DND-41 (cell line): ENCODE data around the gene SIPA1L2.
A peak's percentile ranks its signal among the peaks of the same experiment; 100 is the strongest.

Experiments
- ATAC-seq: fragments of 200-7000 bp; cut with Tn5 transposase; 3 replicates; pipeline ENCODE4 v1.9.1; 2021; ENCODE audit warnings: low read depth; ENCODE audit not compliant: insufficient read depth
- DNase-seq: peaks from one replicate; pipeline ENCODE4 v3.0.0-alpha.2; 2020
- H2AFZ ChIP-seq: 2 replicates; pipeline ENCODE4 v1.6.0; 2012; ENCODE audit warnings: low read depth, low read length
- H3K27ac ChIP-seq: 2 replicates; pipeline ENCODE4 v1.5.1; 2012; ENCODE audit warnings: low read length, inconsistent platforms
- H3K27me3 ChIP-seq: fragments of 200-600 bp; sonication (generic); 2 replicates; pipeline ENCODE4 v1.6.0; 2012; ENCODE audit warnings: low read length, mild to moderate bottlenecking, inconsistent platforms; ENCODE audit not compliant: insufficient read depth, poor library complexity
- H3K36me3 ChIP-seq: 2 replicates; pipeline ENCODE4 v1.5.1; 2012; ENCODE audit warnings: low read length, inconsistent platforms; ENCODE audit not compliant: insufficient read depth
- H3K4me1 ChIP-seq: 2 replicates; pipeline ENCODE4 v1.5.1; 2012; ENCODE audit warnings: mild to moderate bottlenecking, low read length; ENCODE audit not compliant: insufficient read depth
- H3K4me2 ChIP-seq: 2 replicates; pipeline ENCODE4 v1.6.0; 2012; ENCODE audit warnings: mild to moderate bottlenecking, moderate library complexity, low read length, inconsistent platforms; ENCODE audit not compliant: insufficient read depth
- H3K4me3 ChIP-seq, 2 experiments: fragments of 200-600 bp in 1 of 2; shearing (Covaris generic) in 1 of 2; 2 replicates each; pipeline ENCODE4 v1.5.1; 2012 to 2016; ENCODE audit warnings: inconsistent platforms in 2 of 2, low read length in 2 of 2, mild to moderate bottlenecking in 2 of 2, low read depth in 1 of 2, moderate library complexity in 1 of 2
- H3K79me2 ChIP-seq: 2 replicates; pipeline ENCODE4 v1.6.0; 2012; ENCODE audit warnings: low read length, inconsistent platforms; ENCODE audit not compliant: insufficient read depth
- H3K9ac ChIP-seq: 2 replicates; pipeline ENCODE4 v1.6.0; 2012; ENCODE audit warnings: low read depth, mild to moderate bottlenecking, inconsistent platforms, low read length, moderate library complexity
- H3K9me3 ChIP-seq: 2 replicates; pipeline ENCODE4 v1.5.1; 2012; ENCODE audit warnings: low read length, moderate library complexity, mild to moderate bottlenecking, inconsistent platforms; ENCODE audit not compliant: insufficient read depth, severe bottlenecking
- H4K20me1 ChIP-seq: 2 replicates; pipeline ENCODE4 v1.6.0; 2012; ENCODE audit warnings: low read length; ENCODE audit not compliant: insufficient read depth
- EZH2 ChIP-seq: IDR thresholded peaks from 3 replicates; pipeline ENCODE4 v1.6.1; 2012; ENCODE audit warnings: borderline replicate concordance, low read depth, mild to moderate bottlenecking, moderate library complexity, low read length, inconsistent platforms; ENCODE audit not compliant: severe bottlenecking
- TF ChIP-seq, protein P1 (sequence below): IDR thresholded peaks from 2 replicates; pipeline ENCODE4 v1.5.1; 2012; ENCODE audit warnings: borderline replicate concordance, low read length, moderate library complexity, mild to moderate bottlenecking; ENCODE audit not compliant: poor library complexity, severe bottlenecking; ENCODE audit errors: extremely low read depth

Gene SIPA1L2, protein sequence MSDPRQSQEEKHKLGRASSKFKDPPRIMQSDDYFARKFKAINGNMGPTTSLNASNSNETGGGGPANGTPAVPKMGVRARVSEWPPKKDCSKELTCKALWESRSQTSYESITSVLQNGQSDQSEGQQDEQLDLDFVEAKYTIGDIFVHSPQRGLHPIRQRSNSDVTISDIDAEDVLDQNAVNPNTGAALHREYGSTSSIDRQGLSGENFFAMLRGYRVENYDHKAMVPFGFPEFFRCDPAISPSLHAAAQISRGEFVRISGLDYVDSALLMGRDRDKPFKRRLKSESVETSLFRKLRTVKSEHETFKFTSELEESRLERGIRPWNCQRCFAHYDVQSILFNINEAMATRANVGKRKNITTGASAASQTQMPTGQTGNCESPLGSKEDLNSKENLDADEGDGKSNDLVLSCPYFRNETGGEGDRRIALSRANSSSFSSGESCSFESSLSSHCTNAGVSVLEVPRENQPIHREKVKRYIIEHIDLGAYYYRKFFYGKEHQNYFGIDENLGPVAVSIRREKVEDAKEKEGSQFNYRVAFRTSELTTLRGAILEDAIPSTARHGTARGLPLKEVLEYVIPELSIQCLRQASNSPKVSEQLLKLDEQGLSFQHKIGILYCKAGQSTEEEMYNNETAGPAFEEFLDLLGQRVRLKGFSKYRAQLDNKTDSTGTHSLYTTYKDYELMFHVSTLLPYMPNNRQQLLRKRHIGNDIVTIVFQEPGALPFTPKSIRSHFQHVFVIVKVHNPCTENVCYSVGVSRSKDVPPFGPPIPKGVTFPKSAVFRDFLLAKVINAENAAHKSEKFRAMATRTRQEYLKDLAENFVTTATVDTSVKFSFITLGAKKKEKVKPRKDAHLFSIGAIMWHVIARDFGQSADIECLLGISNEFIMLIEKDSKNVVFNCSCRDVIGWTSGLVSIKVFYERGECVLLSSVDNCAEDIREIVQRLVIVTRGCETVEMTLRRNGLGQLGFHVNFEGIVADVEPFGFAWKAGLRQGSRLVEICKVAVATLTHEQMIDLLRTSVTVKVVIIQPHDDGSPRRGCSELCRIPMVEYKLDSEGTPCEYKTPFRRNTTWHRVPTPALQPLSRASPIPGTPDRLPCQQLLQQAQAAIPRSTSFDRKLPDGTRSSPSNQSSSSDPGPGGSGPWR (N-terminal part only)

DNA sequence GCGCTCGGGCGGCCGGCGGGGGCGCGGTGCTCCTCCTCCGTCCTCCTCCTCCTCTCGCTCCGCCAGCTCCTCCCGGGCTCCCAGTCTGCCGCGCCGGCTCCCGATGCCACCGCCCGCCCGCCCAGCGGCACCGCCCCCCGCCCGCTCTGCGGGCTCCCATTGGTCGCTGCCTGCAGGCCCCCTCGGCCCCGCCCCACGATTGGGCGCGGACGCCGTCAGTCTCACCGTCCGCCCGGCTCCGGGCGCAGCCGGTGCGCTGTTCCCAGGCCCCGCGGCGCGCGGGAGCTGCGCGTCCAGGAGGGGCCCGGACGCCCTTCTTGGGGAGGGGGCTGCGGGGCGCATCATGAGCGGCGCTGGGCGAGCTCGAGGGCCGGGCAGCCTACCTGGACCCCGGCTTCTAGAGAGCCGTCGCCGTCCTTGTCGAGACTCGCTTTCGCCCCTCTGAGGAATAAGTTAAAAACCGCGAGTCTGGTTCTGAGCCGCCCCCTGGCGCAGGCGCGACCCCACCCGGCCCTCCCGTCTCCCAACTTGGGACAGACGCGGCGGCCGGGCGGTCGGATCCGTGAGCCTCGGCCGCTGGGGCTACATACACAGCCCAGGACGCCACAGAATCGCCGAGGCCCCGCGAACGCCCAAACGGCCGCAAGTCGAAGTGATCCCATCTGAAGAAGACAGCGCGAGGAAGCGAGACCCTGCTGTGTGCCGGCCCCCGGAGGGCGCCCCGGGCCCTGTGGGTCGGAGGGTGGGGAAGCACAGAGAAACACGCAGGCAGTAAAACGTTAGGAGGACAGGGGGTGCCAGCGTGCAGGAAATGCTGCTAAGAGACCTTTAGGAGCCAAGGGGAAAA is at the start of gene SIPA1L2:
Gene SIPA1L2 (minus strand): TSS at position 87 of the 847 bp plus-strand sequence. CDS start 114,794 bp downstream, outside the sequence.
- no peaks in the 10 kb centered on the region for H3K36me3 ChIP-seq
- H3K27ac ChIP-seq = peak within 1 kb of the TSS; percentile 75
- peaks cover 24% of the 10 kb centered on the region for H3K79me2 ChIP-seq
- DNase-seq (peak; percentile 92), ATAC-seq (peak; percentile 91)
- no peaks in the 10 kb centered on the region for H3K9me3 ChIP-seq
- TF ChIP-seq, protein P1, sequence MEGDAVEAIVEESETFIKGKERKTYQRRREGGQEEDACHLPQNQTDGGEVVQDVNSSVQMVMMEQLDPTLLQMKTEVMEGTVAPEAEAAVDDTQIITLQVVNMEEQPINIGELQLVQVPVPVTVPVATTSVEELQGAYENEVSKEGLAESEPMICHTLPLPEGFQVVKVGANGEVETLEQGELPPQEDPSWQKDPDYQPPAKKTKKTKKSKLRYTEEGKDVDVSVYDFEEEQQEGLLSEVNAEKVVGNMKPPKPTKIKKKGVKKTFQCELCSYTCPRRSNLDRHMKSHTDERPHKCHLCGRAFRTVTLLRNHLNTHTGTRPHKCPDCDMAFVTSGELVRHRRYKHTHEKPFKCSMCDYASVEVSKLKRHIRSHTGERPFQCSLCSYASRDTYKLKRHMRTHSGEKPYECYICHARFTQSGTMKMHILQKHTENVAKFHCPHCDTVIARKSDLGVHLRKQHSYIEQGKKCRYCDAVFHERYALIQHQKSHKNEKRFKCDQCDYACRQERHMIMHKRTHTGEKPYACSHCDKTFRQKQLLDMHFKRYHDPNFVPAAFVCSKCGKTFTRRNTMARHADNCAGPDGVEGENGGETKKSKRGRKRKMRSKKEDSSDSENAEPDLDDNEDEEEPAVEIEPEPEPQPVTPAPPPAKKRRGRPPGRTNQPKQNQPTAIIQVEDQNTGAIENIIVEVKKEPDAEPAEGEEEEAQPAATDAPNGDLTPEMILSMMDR = peak; percentile 90
- TF ChIP-seq EZH2 = no peak
- H4K20me1 ChIP-seq = no peaks in the 10 kb centered on the region
- H3K9ac ChIP-seq = peak within 1 kb of the TSS; percentile 75
- peak within 1 kb of the TSS; percentile 78 for H2AFZ ChIP-seq
- no peaks in the 10 kb centered on the region for H3K27me3 ChIP-seq
- H3K4me2 ChIP-seq = peak within 1 kb of the TSS; percentile 72
- peak within 1 kb of the TSS; percentile 51 to 80; a peak in 3 of 4 replicates for H3K4me3 ChIP-seq
- H3K4me1 ChIP-seq = peaks cover 42% of the 10 kb centered on the region

DNA sequence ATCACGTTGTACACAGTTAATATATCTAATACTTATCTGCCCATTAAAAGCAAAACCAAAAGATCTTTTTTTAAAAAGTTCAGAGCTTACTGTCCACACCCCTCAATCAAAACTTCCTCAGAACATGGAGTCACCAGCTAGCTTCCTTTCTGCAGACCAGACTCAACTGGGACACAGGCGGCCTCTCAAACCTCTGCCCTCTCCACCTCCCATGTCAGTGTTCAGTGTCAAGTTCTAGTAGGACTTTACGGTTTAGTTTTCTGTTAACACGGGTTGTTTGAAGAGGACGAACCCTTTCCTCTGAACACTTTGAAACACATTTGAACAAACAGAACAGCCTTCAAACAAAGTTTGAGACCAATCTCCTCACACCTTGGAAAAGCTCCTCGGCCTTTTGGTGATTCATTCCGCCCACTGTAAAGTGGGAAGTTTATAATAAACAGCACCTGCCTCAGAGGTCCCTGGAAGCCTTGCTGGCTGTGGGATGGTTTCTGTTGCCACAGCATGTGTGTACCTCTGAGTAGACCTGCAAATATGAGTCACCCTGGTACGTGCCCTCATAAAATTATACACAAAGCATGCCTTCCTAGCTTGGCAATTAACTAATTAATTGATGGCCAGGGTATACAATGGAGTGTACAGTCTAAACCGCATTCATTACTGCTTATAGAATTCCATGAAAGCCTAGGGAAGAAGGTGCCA is 48.4 kb upstream of the SIPA1L2 start:
- Histone ChIP-seq H3K9me3 (no peaks in the 10 kb centered on the region), H3K4me2 (no peak overlapping the region), H2AFZ (no peak overlapping the region)

DNA sequence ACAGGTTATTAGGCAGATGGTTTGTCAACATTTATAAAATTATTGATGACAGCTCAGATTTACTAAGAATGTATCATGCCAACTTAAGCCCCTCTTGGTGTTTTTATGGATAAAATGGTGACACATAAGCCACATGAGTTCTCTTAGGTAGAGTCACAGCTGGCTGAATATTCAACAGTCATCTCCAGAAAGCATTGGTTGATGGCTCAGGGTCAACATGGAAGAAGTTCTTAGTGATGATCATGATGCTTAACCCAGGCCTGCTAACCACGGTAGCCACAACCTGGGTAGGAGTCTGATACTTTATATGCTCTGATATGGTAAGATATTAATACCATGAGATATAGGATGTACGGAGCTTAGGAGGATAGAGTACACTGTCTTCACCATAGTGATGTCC is 46.4 kb upstream of the SIPA1L2 start:
- DNase-seq (no peak), ATAC-seq (no peak)
- no peaks in the 10 kb centered on the region for H3K9me3 ChIP-seq

More for the DNA sequence above, 48.4 kb upstream of the SIPA1L2 start:
- Histone ChIP-seq H3K36me3 (no peaks in the 10 kb centered on the region), H4K20me1 (no peaks in the 10 kb centered on the region), H3K4me3 (no peak overlapping the region), H3K79me2 (no peaks in the 10 kb centered on the region), H3K27me3 (no peaks in the 10 kb centered on the region), H3K27ac (no peak overlapping the region), H3K4me1 (no peaks in the 10 kb centered on the region), H3K9ac (no peak overlapping the region)
- ATAC-seq (no peak), DNase-seq (no peak)
- TF ChIP-seq EZH2 = no peak

More for the DNA sequence above, 46.4 kb upstream of the SIPA1L2 start:
- H3K4me2 ChIP-seq = no peak overlapping the region
- no peak overlapping the region for H3K4me3 ChIP-seq
- TF ChIP-seq EZH2 = no peak
- TF ChIP-seq, protein P1 = no peak
- no peak overlapping the region for H2AFZ ChIP-seq
- no peaks in the 10 kb centered on the region for H3K36me3 ChIP-seq
- no peak overlapping the region for H3K9ac ChIP-seq
- H4K20me1 ChIP-seq = no peaks in the 10 kb centered on the region
- no peaks in the 10 kb centered on the region for H3K4me1 ChIP-seq
- no peaks in the 10 kb centered on the region for H3K79me2 ChIP-seq
- H3K27me3 ChIP-seq = no peaks in the 10 kb centered on the region
- H3K27ac ChIP-seq = no peak overlapping the region
